K562 (cell line): ENCODE measurements around the gene BMPR2. TPM values are rescaled to one million over a fixed set of nuclear protein-coding genes. Genes with fewer than 3 reads are reported as not detected.
"Not testable (repeated sequence)": the region's sequence is repeated elsewhere in the genome, so short reads cannot be mapped to it uniquely, and the experiment has no call there.

Experiments
- ATAC-seq: fragments of 200-7000 bp; cut with Tn5 transposase; 3 replicates; pipeline ENCODE4 v1.9.1; 2020; ENCODE audit warnings: moderate library complexity
- BruUV-seq: library from RNA; stranded (reverse); fragments of 400-500 nt; replicated peaks from 2 replicates; lab custom pipeline; 2021; lab: Mats Ljungman, UMichigan
- CTCF ChIA-PET: fragments of 300-600 bp; formaldehyde crosslinking; extraction: SDS; loops from one replicate; lab custom pipeline; 2021; ENCODE audit warnings: low intra/inter-chr PET ratio; lab: Yijun Ruan, JAX
- POLR2A ChIA-PET: fragments of 300-600, 350-650 bp; sonication (Branson Sonifier 250); formaldehyde crosslinking; extraction: SDS; loops from one replicate; lab custom pipeline; 2021; ENCODE audit warnings: antibody characterized with exemption, inconsistent platforms; lab: Yijun Ruan, JAX
- DNase-seq, 4 experiments: peaks; one replicate each; pipeline versions ENCODE4 v3.0.0 to v3.0.0-alpha.2; 2011 to 2018; ENCODE audit warnings: low spot score in 3 of 4, mixed read lengths in 3 of 4; ENCODE audit errors: extremely low read depth in 1 of 4
- FAIRE-seq: peaks from 2 replicates; lab custom pipeline; 2011; peaks lifted over from hg19 to GRCh38; lab: Jason Lieb, UNC
- H2AFZ ChIP-seq: 2 replicates; pipeline ENCODE4 v1.6.0; 2011; ENCODE audit warnings: low read depth, low read length, control low read depth, inconsistent platforms
- H3K27ac ChIP-seq: fragments of 200-600 bp; 3 replicates; pipeline ENCODE4 v1.8.0; 2011; ENCODE audit warnings: low read depth, mild to moderate bottlenecking, control low read depth, inconsistent platforms, low read length, moderate library complexity, mixed read lengths; ENCODE audit errors: extremely low read depth
- H3K27me3 ChIP-seq, 2 experiments: fragments of 300-600 bp in 1 of 2; 2 replicates in 1 of 2; 3 replicates in 1 of 2; pipeline versions ENCODE4 v1.6.0 to v1.8.0; 2011; ENCODE audit warnings: inconsistent platforms in 2 of 2, low read length in 2 of 2, mild to moderate bottlenecking in 1 of 2, mixed read lengths in 1 of 2, moderate library complexity in 1 of 2; ENCODE audit not compliant: control insufficient read depth in 2 of 2, insufficient read depth in 2 of 2
- H3K36me3 ChIP-seq: fragments of 300-600 bp; 3 replicates; pipeline ENCODE4 v1.8.0; 2011; ENCODE audit warnings: mild to moderate bottlenecking, low read length, inconsistent platforms; ENCODE audit not compliant: control insufficient read depth, insufficient read depth
- H3K4me1 ChIP-seq, 2 experiments: fragments of 200-600 bp in 1 of 2; replicated peaks in 1 of 2; 2 replicates in 1 of 2; 3 replicates in 1 of 2; pipeline versions ENCODE4 v1.5.1 to v1.8.0; 2011; ENCODE audit warnings: inconsistent platforms in 2 of 2, low read length in 2 of 2, mild to moderate bottlenecking in 1 of 2, mixed read lengths in 1 of 2, moderate library complexity in 1 of 2; ENCODE audit not compliant: control insufficient read depth in 2 of 2, insufficient read depth in 2 of 2
- H3K4me2 ChIP-seq: 2 replicates; pipeline ENCODE4 v1.6.1; 2011; ENCODE audit warnings: low read length, control low read depth, inconsistent platforms, mixed read lengths; ENCODE audit not compliant: insufficient read depth
- H3K4me3 ChIP-seq: fragments of 200-600 bp; sonication (generic), shearing (Covaris generic); 2 replicates; pipeline ENCODE4 v1.5.1; 2016; ENCODE audit warnings: control low read depth, inconsistent platforms
- H3K79me2 ChIP-seq: fragments of 200-600 bp; 3 replicates; pipeline ENCODE4 v1.8.0; 2011; ENCODE audit warnings: low read length, inconsistent platforms; ENCODE audit not compliant: control insufficient read depth, insufficient read depth
- H3K9ac ChIP-seq, 2 experiments: 2 replicates each; pipeline versions ENCODE4 v1.6.0 to v1.6.1; 2011; ENCODE audit warnings: low read depth in 2 of 2, low read length in 2 of 2, control low read depth in 1 of 2, inconsistent platforms in 1 of 2, mild to moderate bottlenecking in 1 of 2, mixed read lengths in 1 of 2; ENCODE audit not compliant: insufficient read depth in 1 of 2
- H3K9me1 ChIP-seq: one replicate; pipeline ENCODE4 v1.6.0; 2011; ENCODE audit warnings: inconsistent platforms, mild to moderate bottlenecking, low read length, moderate library complexity; ENCODE audit not compliant: control insufficient read depth, insufficient read depth
- H3K9me3 ChIP-seq: replicated peaks from 2 replicates; pipeline ENCODE4 v1.5.1; 2011; ENCODE audit warnings: low read depth, low read length, inconsistent platforms; ENCODE audit not compliant: control insufficient read depth, insufficient read depth
- H4K20me1 ChIP-seq: replicated peaks from 2 replicates; pipeline ENCODE4 v1.6.1; 2011; ENCODE audit warnings: low read length, inconsistent platforms, mixed read lengths; ENCODE audit not compliant: control insufficient read depth, insufficient read depth
- ARID1B ChIP-seq: fragments of 450-650 bp; IDR thresholded peaks from 2 replicates; pipeline ENCODE4 v1.6.1; 2016; ENCODE audit warnings: antibody characterized with exemption, mild to moderate bottlenecking, inconsistent platforms
- C11orf30 ChIP-seq: fragments of 450-650 bp; IDR thresholded peaks from 2 replicates; pipeline ENCODE4 v1.6.1; 2016; ENCODE audit warnings: low read depth, mild to moderate bottlenecking
- CEBPB ChIP-seq: fragments of 450-650 bp; IDR thresholded peaks from 2 replicates; pipeline ENCODE4 v1.6.1; 2016; ENCODE audit warnings: missing genetic modification characterization, missing compliant biosample characterization
- DPF2 ChIP-seq: fragments of 450-650 bp; IDR thresholded peaks from 2 replicates; pipeline ENCODE4 v1.6.1; 2016
- EP300 ChIP-seq: IDR thresholded peaks from 2 replicates; pipeline ENCODE4 v1.6.1; 2012; ENCODE audit warnings: low read length, improper control_type of control experiment
- FOXJ2 ChIP-seq: fragments of 200-800 bp; sonication (Bioruptor generic); IDR thresholded peaks from 2 replicates; pipeline ENCODE4 v1.6.1; 2016; ENCODE audit warnings: missing genetic modification characterization, missing compliant biosample characterization
- HDAC1 ChIP-seq, 2 experiments: fragments of 450-650 bp; IDR thresholded peaks; 2 replicates each; pipeline ENCODE4 v1.6.1; 2016 to 2017; ENCODE audit warnings: inconsistent platforms in 1 of 2, mild to moderate bottlenecking in 1 of 2, moderate library complexity in 1 of 2
- NFE2 ChIP-seq: IDR thresholded peaks from 2 replicates; pipeline ENCODE4 v1.6.1; 2014; ENCODE audit warnings: antibody characterized with exemption, low read depth
- PKNOX1 ChIP-seq: fragments of 450-650 bp; IDR thresholded peaks from 2 replicates; pipeline ENCODE4 v1.6.1; 2016
- SMARCA4 ChIP-seq: fragments of 450-650 bp; IDR thresholded peaks from 2 replicates; pipeline ENCODE4 v1.6.1; 2016
- SMARCA5 ChIP-seq: fragments of 450-650 bp; IDR thresholded peaks from 2 replicates; pipeline ENCODE4 v1.6.1; 2016
- SMARCE1 ChIP-seq: fragments of 450-650 bp; IDR thresholded peaks from 2 replicates; pipeline ENCODE4 v1.7.1; 2016; ENCODE audit warnings: mild to moderate bottlenecking
- USF2 ChIP-seq: sonication (generic); formaldehyde crosslinking; IDR thresholded peaks from 2 replicates; pipeline ENCODE4 v1.5.0; 2020; ENCODE audit warnings: missing genetic modification reagents
- ZBTB49 ChIP-seq: sonication (generic); formaldehyde crosslinking; IDR thresholded peaks from 2 replicates; pipeline ENCODE4 v1.8.0; 2022; ENCODE audit warnings: missing genetic modification reagents, mild to moderate bottlenecking, borderline replicate concordance
- ZNF395 ChIP-seq: fragments of 200-800 bp; sonication (Bioruptor generic); IDR thresholded peaks from 2 replicates; pipeline ENCODE4 v1.6.1; 2017; ENCODE audit warnings: missing genetic modification characterization, missing compliant biosample characterization
- WGBS: fragments of 100-300 bp; shearing (Covaris generic); methylation state at CpG from one replicate; pipeline ENCODE4 v1.1.6; 2016; ENCODE audit warnings: low coverage, mixed read lengths; ENCODE audit not compliant: insufficient coverage; ENCODE audit errors: missing lambda C conversion rate; 5-methylcytosine and 5-hydroxymethylcytosine counted together
- in situ Hi-C: fragments of 300-500 bp; cut with MboI; formaldehyde crosslinking; loops from 4 replicates; pipeline ENCODE4 v1.15.0; 2018; ENCODE audit warnings: inconsistent platforms, mixed read lengths
- intact Hi-C: fragments of 100-400 bp; cut with micrococcal nuclease; formaldehyde crosslinking; loops from 2 replicates; pipeline ENCODE4 v1.14.2; 2022
- polyA plus RNA-seq, 8 experiments: library from polyadenylated mRNA; depleted of rRNA in 4 of 8; stranded (reverse) in 5 of 8; unstranded in 3 of 8; fragments of >200 nt; fragmentation: Nextera tagmentation in 2 of 8; fragmentation: Illumina TruSeq in 1 of 8; extraction: Ambion mirVana in 2 of 8; extraction: Trizol in 1 of 8; gene quantifications; 2 replicates each; pipeline versions ENCODE4 v1.2.1 to v1.2.3, GENCODE V29; 2011 to 2014; ENCODE audit warnings: inconsistent platforms in 1 of 8, missing spikeins in 1 of 8
- total RNA-seq, 7 experiments: library from RNA; depleted of rRNA in 6 of 7; stranded (reverse); fragments of >200 nt in 6 of 7; fragmentation: Illumina TruSeq in 2 of 7; extraction: Trizol in 2 of 7; gene quantifications; 2 replicates each; pipeline versions ENCODE4 v1.2.1 to v1.2.3, GENCODE V29; 2011 to 2021; ENCODE audit warnings: low replicate concordance in 1 of 7

BMPR2 gene
- total and polyA plus RNA-seq, 9 of the 15 experiments (the other 6 are each of a cell fraction or from before 2014, with no cell fraction given), result 0.73 to 5.0 (median 3.3) TPM

- TF ChIP-seq ZBTB49, result no peak
- no peak for TF ChIP-seq ZNF395 (CRISPR knock-in tag)
- TF ChIP-seq PKNOX1, result no peak
- no peak for TF ChIP-seq EP300
Observed at GRCh38 chr2:202545931-202546330, 169.8 kb downstream of the BMPR2 start (continued).

GRCh38 chr2:202546499-202547141 is 170.5 kb downstream of the BMPR2 start:
- H4K20me1 ChIP-seq, H3K9ac ChIP-seq, H3K79me2 ChIP-seq, ATAC-seq, in situ Hi-C loops, H3K27ac ChIP-seq, CTCF ChIA-PET, FAIRE-seq, POLR2A ChIA-PET, intact Hi-C loops, H3K36me3 ChIP-seq, H3K4me3 ChIP-seq, H3K9me1 ChIP-seq, H3K4me1 ChIP-seq, H3K4me2 ChIP-seq, H2AFZ ChIP-seq, H3K9me3 ChIP-seq, H3K27me3 ChIP-seq, BruUV-seq: not testable (repeated sequence)
- WGBS, result 31% methylated on average over 12 of the region's 13 CpGs
- peak in 1 of 4 experiments; percentile 11 for DNase-seq
- TF ChIP-seq C11orf30 (peak; percentile 40; the same call in 1 of the 2 replicates), FOXJ2 (tag) (peak; percentile 57; the same call in 1 of the 2 replicates), NFE2 (peak; percentile 39; the same call in 1 of the 2 replicates), DPF2 (peak; percentile 24; the same call in 1 of the 2 replicates), SMARCA5 (peak; percentile 45; the same call in 1 of the 2 replicates), SMARCE1 (0 out of 2 replicates have a peak, but pooled peaks have one; percentile 16), ARID1B (peak; percentile 21; the same call in 1 of the 2 replicates), CEBPB (tag) (peak; percentile 39; the same call in 1 of the 2 replicates), USF2 (CRISPR knock-in tag) (peak; percentile 8; the same call in 1 of the 2 replicates), SMARCA4 (0 out of 2 replicates have a peak, but pooled peaks have one; percentile 35), PKNOX1 (peak; percentile 36; the same call in 1 of the 2 replicates), HDAC1 (IDR thresholded peaks at IDR 0.05) (0 out of 4 replicates have a peak, but pooled peaks of 1 of the 2 experiments have one; percentile 18)
